T-helper 22 cell (primary cell): ENCODE data around the gene SERPINA12.
"Not testable (repeated sequence)": the region's sequence is repeated elsewhere in the genome, so short reads cannot be mapped to it uniquely, and the experiment has no call there.

Experiments used
- DNase-seq: peaks from one replicate; pipeline ENCODE4 v3.0.0-alpha.2; 2020; ENCODE audit warnings: low read depth

SERPINA12 gene

GRCh38 chr14:94491511-94491910 lies 17.8 kb downstream of the SERPINA12 start:
- DNase-seq = no peak

GRCh38 chr14:94489336-94489735 lies 19.9 kb downstream of the SERPINA12 start:
- no peak for DNase-seq

- no peak for DNase-seq
Measured at GRCh38 chr14:94486883-94487282, 22.4 kb downstream of the SERPINA12 start.

- DNase-seq = no peak
Measured at GRCh38 chr14:94485944-94486841, 23.1 kb downstream of the SERPINA12 start.

- DNase-seq = no peak
Measured at GRCh38 chr14:94484481-94484880, 24.8 kb downstream of the SERPINA12 start.

- no peak for DNase-seq
Measured at GRCh38 chr14:94483729-94484275, 25.5 kb downstream of the SERPINA12 start.

GRCh38 chr14:94483071-94483451 lies 26.2 kb downstream of the SERPINA12 start:
- DNase-seq = no peak

- DNase-seq = not testable (repeated sequence)
Measured at GRCh38 chr14:94482132-94483070, 26.9 kb downstream of the SERPINA12 start.

- DNase-seq = no peak
Measured at GRCh38 chr14:94481468-94482131, 27.7 kb downstream of the SERPINA12 start.

GRCh38 chr14:94480809-94481208 lies 28.5 kb downstream of the SERPINA12 start:
- DNase-seq = no peak

GRCh38 chr14:94478420-94478819 lies 30.8 kb downstream of the SERPINA12 start:
- no peak for DNase-seq

- no peak for DNase-seq
Measured at GRCh38 chr14:94476023-94476422, 33.2 kb downstream of the SERPINA12 start, which contains the start of gene SERPINA9. SERPINA9 (minus strand) TSS chr14:94476197; CDS start chr14:94469840, 6,357 bp downstream.

GRCh38 chr14:94474581-94475031 lies 34.7 kb downstream of the SERPINA12 start:
- no peak for DNase-seq

- DNase-seq = no peak
Measured at GRCh38 chr14:94473666-94474410, 35.4 kb downstream of the SERPINA12 start.

GRCh38 chr14:94472842-94473241 lies 36.4 kb downstream of the SERPINA12 start:
- no peak for DNase-seq

GRCh38 chr14:94471045-94471444 lies 38.2 kb downstream of the SERPINA12 start:
- no peak for DNase-seq

- DNase-seq = no peak
Measured at GRCh38 chr14:94470311-94470710, 39.0 kb downstream of the SERPINA12 start.

- no peak for DNase-seq
Measured at GRCh38 chr14:94469261-94469660, 40.0 kb downstream of the SERPINA12 start.

GRCh38 chr14:94467728-94468520 lies 41.3 kb downstream of the SERPINA12 start:
- no peak for DNase-seq
